Jurkat, Clone E6-1 (cell line): ENCODE measurements around the gene LYZL2. TPM values are rescaled to one million over a fixed set of nuclear protein-coding genes. Genes with fewer than 3 reads are reported as not detected.
A peak's percentile ranks its signal among the peaks of the same experiment; 100 is the strongest.
"Not testable (repeated sequence)": the region's sequence is repeated elsewhere in the genome, so short reads cannot be mapped to it uniquely, and the experiment has no call there.

Source experiments
- DNase-seq: peaks from one replicate; pipeline ENCODE4 v3.0.0-alpha.2; 2011; ENCODE audit warnings: low read depth, low spot score
- H3K4me3 ChIP-seq: 2 replicates; pipeline ENCODE4 v1.5.1; 2011; ENCODE audit warnings: mild to moderate bottlenecking, low read length, control low read depth, moderate library complexity
- polyA plus RNA-seq: library from polyadenylated mRNA; unstranded; fragments of >200 nt; gene quantifications from one replicate; pipeline ENCODE4 v1.2.1, GENCODE V29; 2012; ENCODE audit warnings: missing spikeins; ENCODE audit not compliant: insufficient read length, insufficient read depth

Gene LYZL2
- not detected for polyA plus RNA-seq

DNA sequence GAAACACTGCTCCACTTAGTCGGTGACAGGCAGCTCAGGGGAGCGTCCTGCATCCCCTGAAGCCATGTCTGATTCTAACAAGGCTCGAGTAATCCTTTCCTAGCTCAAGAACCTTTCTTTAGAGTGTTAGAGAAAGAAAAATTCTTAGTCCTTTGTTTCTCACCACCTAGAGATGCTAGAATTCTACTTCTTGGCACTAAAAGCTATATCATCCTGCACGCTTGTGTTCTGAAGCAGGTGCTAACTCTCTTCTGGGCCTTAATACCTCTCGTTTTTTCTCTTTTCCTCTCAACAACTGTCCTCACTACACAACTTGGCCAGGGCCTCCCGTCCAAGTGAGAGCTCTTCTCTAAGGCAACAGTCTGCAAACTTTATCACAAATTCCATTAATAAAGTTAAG lies at the start of gene LYZL2:
TSS of gene LYZL2 (minus strand) at position 101 of the 400 bp plus-strand sequence. CDS start 2,838 bp downstream, outside the sequence.
- H3K4me3 ChIP-seq: no peak within 1 kb of the TSS
- no peak for DNase-seq

DNA sequence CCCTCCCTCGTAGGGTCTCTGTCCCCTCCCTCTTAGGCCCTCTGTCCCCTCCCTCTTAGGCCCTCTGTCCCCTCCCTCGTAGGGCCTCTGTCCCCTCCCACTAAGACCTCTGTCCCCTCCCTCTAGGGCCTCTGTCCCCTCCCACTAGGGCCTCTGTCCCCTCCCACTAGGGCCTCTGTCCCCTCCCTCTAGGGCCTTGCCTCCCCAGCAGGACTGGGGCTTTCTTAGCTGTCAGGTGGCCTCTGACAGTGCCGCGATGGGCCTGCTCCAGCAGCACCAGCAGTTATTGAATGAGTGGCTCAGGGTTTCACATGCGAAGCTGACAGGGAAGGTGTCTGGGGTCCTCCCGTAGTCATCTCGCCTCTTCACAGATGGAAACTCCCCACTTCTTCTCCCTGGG lies 48.1 kb upstream of the LYZL2 start:
- not testable (repeated sequence) for DNase-seq, H3K4me3 ChIP-seq

DNA sequence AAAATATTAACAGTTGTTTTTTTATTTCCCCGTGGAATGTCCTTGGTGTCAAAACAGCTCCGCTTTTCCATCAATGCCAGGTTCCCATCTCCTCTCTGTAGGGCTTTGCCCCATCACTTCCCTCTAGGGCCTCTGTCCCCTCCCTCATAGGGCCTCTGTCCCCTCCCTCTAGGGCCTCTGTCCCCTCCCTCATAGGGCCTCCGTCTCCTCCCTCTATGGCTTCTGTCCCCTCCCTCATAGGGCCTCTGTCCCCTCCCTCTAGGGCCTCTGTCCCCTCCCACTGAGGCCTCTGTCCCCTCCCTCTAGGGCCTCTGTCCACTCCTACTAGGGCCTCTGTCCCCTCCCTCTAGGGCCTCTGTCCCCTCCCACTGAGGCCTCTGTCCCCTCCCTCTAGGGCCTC lies 47.6 kb upstream of the LYZL2 start:
- not testable (repeated sequence) for DNase-seq, H3K4me3 ChIP-seq

DNA sequence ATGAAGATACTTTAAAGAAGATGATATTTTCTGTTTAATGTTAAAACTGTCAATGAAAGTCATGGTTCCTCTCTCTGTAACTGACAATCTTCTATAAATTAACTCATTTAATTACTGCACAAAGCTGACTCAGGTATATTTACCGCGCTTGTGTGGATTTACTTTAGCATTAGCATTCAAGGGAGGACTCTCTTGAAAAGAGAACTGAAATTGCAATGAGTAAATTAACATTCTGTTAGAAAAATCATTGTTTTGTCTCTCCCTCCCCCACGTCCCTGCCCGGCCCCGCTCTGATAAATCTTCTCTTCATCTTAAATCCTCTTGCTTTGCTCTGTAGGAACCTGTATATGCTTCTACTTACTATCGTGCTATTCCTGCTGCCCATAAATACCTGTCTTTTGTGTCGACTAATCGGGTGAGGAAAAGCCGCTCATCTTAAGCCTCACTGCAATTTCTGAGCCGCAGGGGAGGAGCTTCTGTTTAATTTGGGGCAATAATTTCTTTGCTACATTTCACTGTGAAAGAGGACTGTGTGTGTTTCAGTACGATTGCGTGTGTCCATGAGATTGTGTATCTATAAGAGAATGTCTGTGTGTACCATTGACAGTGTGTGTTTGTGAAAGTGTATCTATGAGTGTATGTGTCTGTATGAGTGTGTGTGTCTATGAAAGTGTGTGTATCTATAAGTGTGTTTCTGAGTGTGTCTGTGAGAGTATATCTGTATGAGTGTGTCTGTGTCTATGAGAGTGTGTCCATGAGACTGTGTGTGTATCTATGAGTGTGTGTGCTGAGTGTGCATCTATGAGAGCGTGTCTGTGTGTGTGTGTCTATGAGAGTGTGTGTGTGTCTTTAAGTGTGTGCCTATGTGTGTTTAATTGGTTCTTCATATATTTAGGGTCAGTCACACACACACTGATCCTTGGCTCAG lies 46.5 kb upstream of the LYZL2 start:
- no peak for DNase-seq
- no peak overlapping the region for H3K4me3 ChIP-seq

DNA sequence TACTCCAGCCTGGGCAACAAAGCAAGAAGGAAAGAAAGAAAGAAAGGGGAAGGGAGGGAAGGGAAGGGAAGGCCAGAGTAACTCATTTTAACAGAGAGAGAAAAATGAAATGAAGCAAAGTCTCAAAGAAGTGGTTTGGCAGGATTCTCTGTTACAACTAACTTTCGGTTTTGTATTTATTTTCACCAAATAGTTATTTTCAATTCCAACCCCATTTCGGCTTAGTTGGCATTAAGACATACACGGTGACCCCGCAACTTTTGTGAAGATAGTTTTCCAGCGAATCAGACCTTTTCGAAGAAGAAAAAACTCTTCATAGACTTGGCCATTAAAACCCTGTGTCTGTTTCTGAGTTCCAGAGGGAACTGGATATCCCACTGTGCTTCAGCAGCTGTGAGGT lies 45.2 kb upstream of the LYZL2 start:
- no peak for DNase-seq

DNA sequence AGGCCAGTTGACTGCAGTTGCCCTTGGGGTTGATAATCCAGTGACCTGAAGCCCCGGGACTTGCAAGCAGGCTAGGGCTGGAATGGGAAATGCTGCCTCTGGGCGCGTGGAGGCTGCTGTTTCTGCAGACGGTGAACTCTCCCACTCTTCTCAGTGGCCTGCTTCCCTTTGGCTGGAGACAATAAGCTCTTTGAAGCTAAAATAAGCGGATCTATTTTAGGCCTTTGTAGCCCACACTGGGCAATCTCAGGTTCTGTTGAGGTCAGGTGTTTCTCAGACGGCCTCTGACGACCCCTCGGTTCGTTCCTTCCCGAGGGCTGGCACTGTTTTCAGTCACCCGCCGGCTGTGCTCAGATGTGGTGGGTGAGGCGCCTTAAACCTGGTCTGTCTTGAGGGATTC lies 43.7 kb upstream of the LYZL2 start:
- not testable (repeated sequence) for DNase-seq, H3K4me3 ChIP-seq

More for the DNA sequence above, 45.2 kb upstream of the LYZL2 start:
- H3K4me3 ChIP-seq: no peak overlapping the region

DNA sequence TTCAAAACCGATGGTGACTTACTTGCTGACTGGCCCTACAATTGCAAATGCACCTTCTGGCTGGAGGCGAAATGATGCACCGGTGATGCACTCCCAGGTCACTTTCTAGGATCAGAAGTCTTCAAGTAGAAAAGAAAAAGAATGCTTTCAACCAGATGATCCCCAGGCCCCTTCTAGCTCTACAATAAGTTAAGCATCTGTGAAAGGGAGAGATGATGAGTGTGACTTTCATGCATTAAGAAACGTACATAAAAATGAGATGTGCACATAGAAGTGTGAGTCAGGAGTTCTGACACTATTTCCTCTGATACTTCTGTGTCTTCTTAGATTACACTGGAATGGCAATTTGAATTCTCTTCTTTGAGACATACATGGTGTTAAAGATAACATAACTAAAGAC lies 42.8 kb upstream of the LYZL2 start:
- not testable (repeated sequence) for DNase-seq, H3K4me3 ChIP-seq

DNA sequence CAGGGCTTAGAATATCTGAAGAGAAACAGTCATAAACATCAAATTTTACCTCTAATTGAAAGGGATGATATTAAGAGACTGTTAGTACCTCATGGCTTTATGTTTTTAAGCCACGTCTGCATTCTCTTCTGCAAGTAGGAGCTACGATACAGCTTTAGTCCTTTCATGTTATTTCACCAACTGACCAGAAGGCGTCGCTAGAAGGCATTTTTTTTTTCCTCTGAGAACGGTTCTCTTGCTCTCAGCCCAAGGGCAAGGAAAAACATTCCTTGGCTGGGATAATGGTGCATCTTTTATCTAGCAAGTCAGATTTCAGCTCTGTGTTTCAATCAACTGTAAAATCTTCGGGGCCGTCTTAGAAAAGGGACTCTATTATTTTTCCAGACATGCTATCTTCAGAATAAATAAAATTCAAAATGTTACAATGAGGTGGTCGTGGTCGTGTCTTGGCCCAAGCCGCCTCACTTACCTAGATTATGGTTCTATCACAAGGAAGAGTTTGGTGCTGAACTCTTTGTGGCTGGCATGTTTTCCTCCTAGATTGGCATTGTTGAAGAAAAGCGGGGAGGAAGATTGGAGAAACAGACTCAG lies 41.6 kb upstream of the LYZL2 start:
- peak; percentile 49 for DNase-seq
- H3K4me3 ChIP-seq: no peak overlapping the region

DNA sequence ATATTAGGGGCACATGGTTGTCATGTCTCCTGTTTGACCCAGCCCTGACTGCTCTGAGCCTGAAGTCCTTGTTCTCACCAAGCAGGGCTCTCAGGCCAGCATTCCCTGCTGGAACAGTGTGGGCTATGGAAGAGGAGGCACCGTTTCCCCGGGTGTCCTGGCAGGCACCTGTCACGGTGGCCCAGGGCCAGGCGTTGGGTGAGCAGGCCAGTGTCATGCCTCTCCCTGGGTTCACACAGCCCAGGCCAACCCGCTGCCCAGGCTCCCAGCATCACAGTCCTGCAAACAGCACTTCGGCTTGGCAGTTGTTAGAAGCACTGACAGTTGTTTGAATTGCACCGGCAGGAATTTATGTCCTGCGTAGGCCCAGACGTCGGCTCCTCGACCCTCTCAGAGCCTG lies 38.4 kb upstream of the LYZL2 start:
- H3K4me3 ChIP-seq, DNase-seq: not testable (repeated sequence)

DNA sequence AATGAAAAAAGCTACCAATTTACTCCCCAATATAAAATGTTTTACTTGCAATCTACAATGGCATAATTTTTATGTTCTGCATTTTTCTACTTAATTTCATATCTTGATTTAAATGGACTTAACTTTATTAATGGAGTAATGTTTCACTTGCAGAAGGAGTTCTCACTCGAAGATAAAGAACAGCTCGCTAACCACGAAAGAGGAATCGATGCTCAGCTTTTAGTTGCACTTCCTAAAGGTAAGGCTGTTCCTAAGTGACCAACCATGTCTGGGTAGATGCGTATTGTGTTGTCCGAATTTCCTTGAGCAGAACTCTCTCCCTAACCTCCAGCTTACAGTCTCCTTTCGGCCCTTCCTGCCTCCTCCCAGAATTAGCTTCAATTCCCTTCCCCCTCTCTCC lies 33.9 kb upstream of the LYZL2 start:
- not testable (repeated sequence) for DNase-seq, H3K4me3 ChIP-seq

DNA sequence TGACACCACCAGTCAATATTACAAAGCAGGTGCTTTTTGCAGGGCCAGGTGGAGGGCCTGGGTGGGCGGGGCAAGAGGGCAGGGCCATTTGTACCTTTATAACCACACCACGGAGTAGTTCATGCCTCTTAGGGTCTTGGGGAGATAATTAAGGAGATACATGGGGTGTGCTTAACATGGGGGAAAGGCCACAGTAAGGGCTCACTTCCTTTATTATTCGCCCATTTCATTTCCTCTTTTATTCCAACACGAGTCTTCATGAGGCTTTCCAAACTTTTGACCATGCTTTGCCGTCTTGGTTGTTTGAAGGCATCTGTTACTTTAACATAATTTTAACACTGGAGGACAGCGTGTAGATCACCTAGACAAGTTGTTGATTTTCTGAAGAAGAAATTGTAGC lies 33.3 kb upstream of the LYZL2 start:
- DNase-seq: no peak
- H3K4me3 ChIP-seq: no peak overlapping the region

DNA sequence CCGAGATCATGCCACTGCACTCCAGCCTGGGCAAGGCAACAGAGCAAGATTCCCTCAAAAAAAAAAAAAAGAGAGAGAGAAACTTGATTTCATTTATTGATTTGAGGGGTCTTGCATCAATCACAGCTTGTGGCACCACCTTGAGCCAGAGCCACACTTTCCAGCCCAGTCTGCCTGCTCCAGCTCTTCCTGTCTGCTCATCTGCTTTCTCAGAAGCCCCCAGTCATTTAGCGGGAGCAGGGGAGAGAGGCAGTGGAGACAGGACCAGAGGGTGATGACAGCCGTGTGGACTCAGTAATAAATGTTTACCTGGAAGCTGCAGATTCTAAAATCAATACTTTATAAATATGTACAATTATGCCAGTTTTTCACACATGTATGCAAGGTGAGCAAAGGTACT lies 30.8 kb upstream of the LYZL2 start:
- not testable (repeated sequence) for DNase-seq

DNA sequence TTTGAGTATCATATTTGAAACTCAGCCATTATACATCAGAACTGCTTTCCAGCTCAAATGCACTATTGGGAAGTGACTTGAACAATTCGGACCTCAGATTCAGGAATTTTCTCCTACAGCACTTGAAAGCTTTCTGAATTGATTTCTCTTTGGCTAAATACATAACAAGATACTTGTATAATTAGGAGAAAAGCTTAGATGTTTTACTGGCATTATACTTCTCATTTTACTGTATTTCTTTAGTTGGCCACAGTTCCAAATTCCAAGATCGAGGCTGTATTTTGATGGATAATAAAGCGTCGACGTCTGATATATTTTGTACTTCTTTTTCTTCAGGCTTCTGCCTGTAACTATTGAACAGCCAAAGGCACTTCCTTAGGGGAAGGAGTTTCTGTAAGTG lies 26.7 kb upstream of the LYZL2 start:
- DNase-seq: no peak
- no peak overlapping the region for H3K4me3 ChIP-seq

More for the DNA sequence above, 30.8 kb upstream of the LYZL2 start:
- H3K4me3 ChIP-seq: not testable (repeated sequence)

DNA sequence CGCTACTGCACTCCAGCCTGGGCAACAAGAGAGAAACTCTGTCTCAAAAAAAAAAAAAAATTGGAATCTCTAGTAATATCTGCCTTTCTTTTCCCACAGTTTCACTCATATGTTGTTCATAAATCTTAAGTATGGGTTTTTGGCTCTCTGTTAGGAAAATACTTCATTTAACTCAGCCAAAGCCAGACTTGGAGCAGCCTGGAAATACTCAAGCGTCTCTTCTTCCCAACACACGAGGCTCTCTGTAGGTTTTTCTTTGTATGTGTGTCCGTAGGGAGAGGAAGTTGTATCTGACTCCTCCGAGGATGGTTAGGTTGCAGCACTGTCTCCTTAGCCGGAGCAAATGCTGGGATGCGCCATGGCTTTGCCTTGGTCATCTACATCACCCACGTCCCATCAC lies 25.4 kb upstream of the LYZL2 start:
- not testable (repeated sequence) for H3K4me3 ChIP-seq, DNase-seq

DNA sequence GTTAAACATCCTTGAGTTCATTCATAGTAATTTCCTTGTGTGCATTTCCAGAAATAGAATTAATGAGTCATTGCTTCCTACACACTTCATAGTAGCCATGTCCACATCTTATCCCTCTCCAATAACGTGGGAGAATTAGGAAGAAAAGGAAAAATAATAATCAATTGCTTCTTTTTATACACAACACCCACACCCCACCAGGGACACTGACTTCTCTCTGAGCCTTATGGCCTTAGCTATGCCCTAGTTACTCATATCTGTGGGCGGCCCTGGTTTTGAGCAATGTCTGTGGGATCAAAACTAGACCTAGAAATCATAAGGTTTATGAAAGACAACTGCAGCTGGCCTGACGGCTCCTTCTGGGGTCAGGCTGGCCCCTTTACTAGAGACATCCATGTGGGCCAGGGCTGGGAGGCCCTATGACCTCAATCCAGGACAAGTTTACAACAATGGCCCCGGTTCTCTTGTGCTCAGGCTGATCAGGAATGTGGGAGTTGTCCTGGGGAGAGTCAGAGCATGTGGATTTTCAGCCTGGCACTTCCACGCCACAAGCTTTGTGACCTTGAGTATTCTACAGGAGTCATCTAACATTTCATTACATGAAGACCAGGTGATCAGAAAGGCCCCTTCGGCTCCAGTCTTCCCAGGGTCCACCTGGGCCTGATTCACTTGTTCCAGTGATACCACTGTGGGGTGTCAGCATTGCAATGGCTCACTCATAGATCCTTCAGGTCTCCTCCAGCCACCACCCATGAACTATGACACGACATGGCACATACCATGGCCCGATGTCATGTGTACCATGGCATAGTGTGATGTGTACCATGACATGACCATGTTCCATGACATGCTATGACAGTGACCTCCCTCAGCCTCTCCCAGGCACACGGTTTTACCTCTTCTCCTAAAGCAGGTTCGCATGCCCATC lies 22.2 kb upstream of the LYZL2 start:
- not testable (repeated sequence) for DNase-seq, H3K4me3 ChIP-seq

DNA sequence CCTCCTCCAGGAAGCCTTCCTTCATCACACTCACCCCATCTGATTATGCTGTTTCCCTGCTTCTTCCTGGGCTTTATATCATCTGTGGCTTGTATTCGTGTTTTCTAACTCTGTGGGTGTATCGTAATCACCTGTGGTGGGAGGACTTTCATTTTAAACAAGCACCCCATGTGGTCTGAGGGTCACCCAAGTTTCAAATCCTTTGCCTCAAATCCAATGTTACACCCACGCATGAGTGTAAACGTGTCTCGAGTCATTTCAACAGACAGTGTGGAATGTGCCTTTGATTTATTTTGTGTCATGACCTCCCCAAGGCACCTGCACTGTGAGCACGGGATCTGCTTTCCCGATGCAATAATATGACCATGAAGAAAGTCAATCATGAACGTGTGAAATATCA lies 17.5 kb upstream of the LYZL2 start:
- DNase-seq: no peak
- no peak overlapping the region for H3K4me3 ChIP-seq

DNA sequence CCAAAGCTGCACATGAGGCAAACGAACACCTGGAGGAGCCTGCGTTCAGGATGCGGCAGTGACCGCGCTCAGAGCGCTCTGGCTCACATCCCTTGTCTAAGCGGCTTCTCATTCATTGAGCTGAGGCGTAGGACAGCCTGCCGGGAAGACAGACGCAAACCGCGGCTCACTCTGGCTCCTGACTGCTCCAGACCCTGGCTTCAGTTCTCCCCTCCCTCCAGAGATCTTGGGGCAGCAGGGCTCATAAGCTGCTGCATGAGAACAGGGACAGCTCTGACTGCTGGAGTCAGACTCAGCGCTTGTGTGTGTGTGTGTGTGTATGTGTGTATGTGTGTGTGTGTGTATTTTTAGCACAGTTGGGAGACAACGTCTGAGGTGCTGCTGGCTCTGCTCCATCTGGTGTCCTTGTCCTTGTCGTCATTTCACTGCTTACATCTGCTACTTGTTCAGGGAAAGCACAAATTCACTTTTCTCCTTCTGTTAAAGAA lies 15.8 kb upstream of the LYZL2 start:
- no peak overlapping the region for H3K4me3 ChIP-seq
- peak; percentile 1 for DNase-seq

DNA sequence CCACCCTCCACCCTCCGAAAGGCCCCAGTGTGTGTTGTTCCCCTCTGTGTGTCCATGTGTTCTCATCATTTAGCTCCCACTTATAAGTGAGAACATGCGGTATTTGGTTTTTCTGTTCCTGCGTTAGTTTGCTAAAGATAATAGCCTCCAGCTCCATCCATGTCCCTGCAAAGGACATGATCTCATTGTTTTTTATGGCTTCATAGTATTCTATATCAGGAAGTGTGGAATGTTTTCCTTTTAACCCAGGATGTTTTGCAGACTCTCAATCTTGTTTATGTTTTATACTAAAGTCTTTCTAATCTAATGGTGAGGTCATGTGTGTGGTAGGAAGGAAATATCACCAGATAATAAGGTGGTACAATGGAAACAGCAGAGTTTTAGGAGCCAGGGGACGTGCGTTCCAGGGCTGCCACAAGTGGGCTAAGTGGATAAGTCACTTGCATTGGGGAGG lies 14.9 kb upstream of the LYZL2 start:
- DNase-seq: not testable (repeated sequence)

DNA sequence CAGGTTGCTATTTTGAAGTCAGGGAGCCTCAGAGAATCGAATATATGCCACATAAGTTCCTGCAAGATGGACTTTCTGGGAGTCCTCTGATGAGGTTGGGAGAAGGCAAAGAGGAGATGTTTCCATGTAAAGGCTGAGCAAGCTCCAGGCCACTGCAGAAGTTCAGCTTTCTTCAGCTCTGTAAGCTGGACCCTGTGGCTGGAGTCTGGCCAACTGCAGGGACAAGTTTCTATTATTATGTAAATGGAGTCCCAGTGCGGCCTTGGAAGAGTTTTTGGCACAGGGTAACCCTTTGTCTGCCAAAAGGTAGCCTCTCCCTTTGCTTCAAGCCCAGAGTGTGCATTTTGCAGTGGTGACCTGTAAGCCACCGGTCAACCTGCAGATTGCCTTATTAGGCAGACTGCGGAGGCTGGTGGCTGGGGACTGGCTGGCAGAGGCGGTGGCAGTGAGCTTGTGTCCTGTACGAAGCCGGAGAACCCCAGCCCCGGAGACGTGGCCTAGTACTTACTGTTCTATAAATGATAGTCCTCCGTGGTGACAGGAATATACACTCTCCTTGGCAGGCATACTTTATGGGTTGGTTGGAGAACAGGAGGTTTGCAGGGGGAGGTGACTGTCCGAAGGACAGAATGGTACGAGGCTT lies 14.1 kb upstream of the LYZL2 start:
- H3K4me3 ChIP-seq, DNase-seq: not testable (repeated sequence)

More for the DNA sequence above, 14.9 kb upstream of the LYZL2 start:
- not testable (repeated sequence) for H3K4me3 ChIP-seq
